HG02678 (cell line): ENCODE measurements around the gene RO60.
"Not testable (repeated sequence)": the region's sequence is repeated elsewhere in the genome, so short reads cannot be mapped to it uniquely, and the experiment has no call there.

Experiments used
- ATAC-seq: cut with Tn5 transposase; IDR thresholded peaks from one replicate; pipeline ENCODE4 v1.9.1; 2021; ENCODE audit warnings: mild to moderate bottlenecking, moderate library complexity; ENCODE audit not compliant: unreplicated experiment

Gene RO60

GRCh38 chr1:193059282-193060114, at the start of gene RO60, which contains the start of gene UCHL5:
Gene RO60, plus strand, starts transcription at chr1:193059612. Its CDS starts 9,443 bp downstream, at chr1:193069055.
Gene UCHL5, minus strand, starts transcription at chr1:193059360. Its CDS starts 100 bp downstream, at chr1:193059260.
- ATAC-seq, result peak; percentile 93

GRCh38 chr1:193011406-193011805, 48.0 kb upstream of the RO60 start:
- no peak for ATAC-seq

GRCh38 chr1:193013005-193013404, 46.4 kb upstream of the RO60 start:
- no peak for ATAC-seq

GRCh38 chr1:193013707-193014106, 45.7 kb upstream of the RO60 start:
- no peak for ATAC-seq

- ATAC-seq, result no peak
These were observed 45.0 kb upstream of the RO60 start for GRCh38 chr1:193014400-193014799.

- ATAC-seq, result no peak
These were observed 42.6 kb upstream of the RO60 start for GRCh38 chr1:193016788-193017187.

GRCh38 chr1:193019442-193020026, 39.9 kb upstream of the RO60 start:
- peak; percentile 75 for ATAC-seq

- no peak for ATAC-seq
These were observed 34.2 kb upstream of the RO60 start for GRCh38 chr1:193025218-193025617.

- no peak for ATAC-seq
These were observed 29.1 kb upstream of the RO60 start for GRCh38 chr1:193030280-193030679.

- ATAC-seq, result peak; percentile 65
These were observed 28.0 kb upstream of the RO60 start for GRCh38 chr1:193031431-193031830.

- not testable (repeated sequence) for ATAC-seq
These were observed 26.6 kb upstream of the RO60 start for GRCh38 chr1:193032643-193033427.

- ATAC-seq, result no peak
These were observed 25.8 kb upstream of the RO60 start for GRCh38 chr1:193033610-193034009.

- ATAC-seq, result no peak
These were observed 22.9 kb upstream of the RO60 start for GRCh38 chr1:193036337-193037047.

GRCh38 chr1:193040011-193040410, 19.4 kb upstream of the RO60 start:
- no peak for ATAC-seq

GRCh38 chr1:193042766-193043691, 16.4 kb upstream of the RO60 start:
- ATAC-seq, result no peak

GRCh38 chr1:193048913-193049312, 10.5 kb upstream of the RO60 start:
- not testable (repeated sequence) for ATAC-seq

GRCh38 chr1:193054169-193054675, 5.2 kb upstream of the RO60 start:
- no peak for ATAC-seq

GRCh38 chr1:193058529-193059281, 707 bp upstream of the RO60 start:
- peak; percentile 43 for ATAC-seq

- ATAC-seq, result no peak
These were observed 647 bp downstream of the RO60 start for GRCh38 chr1:193060115-193060403.
